ENCODE measurements around the gene NAALADL1. TPM values are rescaled to one million over a fixed set of nuclear protein-coding genes. Genes with fewer than 3 reads are reported as not detected.

Gene NAALADL1
- total and polyA plus RNA-seq, 9 of the 15 experiments (the other 6 are each of a cell fraction or from before 2014, with no cell fraction given): 0.06 to 0.72 (median 0.22) TPM; not detected in 4

GRCh38 chr11:65045728-65046127 lies 12.6 kb downstream of the NAALADL1 start:
- H4K20me1 ChIP-seq (replicated peaks; ENCODE audit: control insufficient read depth, insufficient read depth, low read length): no peaks in the 10 kb centered on the region; the same call in 1 of the 2 replicates
- no peak overlapping the region for H2AFZ ChIP-seq (ENCODE audit: low read depth, low read length)
- H3K27me3 ChIP-seq (ENCODE audit: control insufficient read depth in 2 of 2, insufficient read depth in 2 of 2, low read length in 2 of 2): no peaks in the 10 kb centered on the region
- no peak overlapping the region for H3K27ac ChIP-seq (ENCODE audit: extremely low read depth, low read depth, low read length)
- ChIA-PET CTCF (ENCODE audit: low intra/inter-chr PET ratio) (no interaction called here), POLR2A (interaction anchor here (0.6 to 1.2 kb wide), 3 partner anchors 17 to 454 kb away, joined by 3 to 4 read pairs (median 3); partner anchors contain the start of gene MALAT1)
- peaks cover 6 to 60% of the 10 kb centered on the region in 2 experiments; a peak in 4 of 5 replicates for H3K4me1 ChIP-seq (replicated peaks in 1 of 2; ENCODE audit: control insufficient read depth in 2 of 2, insufficient read depth in 2 of 2, low read length in 2 of 2)
- TF ChIP-seq CREB1 (IDR thresholded peaks at IDR 0.05): no peak
- 0 out of 2 replicates have a peak, but pooled peaks have one; percentile 18 for TF ChIP-seq CREB1 (CRISPR knock-in tag; IDR thresholded peaks at IDR 0.05)
- TF ChIP-seq GABPA (tag; conservative IDR thresholded peaks at IDR 0.05; ENCODE audit: low read depth): no peak
- TF ChIP-seq SREBF2 (CRISPR knock-in tag; IDR thresholded peaks at IDR 0.05): no peak
- 0 out of 2 replicates have a peak, but pooled peaks have one; percentile 45 for TF ChIP-seq RBFOX2 (IDR thresholded peaks at IDR 0.05; ENCODE audit: low read depth, low read length)
- no peak for TF ChIP-seq ZNF184 (CRISPR knock-in tag; IDR thresholded peaks at IDR 0.05)
- no peak for TF ChIP-seq SAFB2 (IDR thresholded peaks at IDR 0.05; ENCODE audit: borderline replicate concordance, low read depth, low read length, severe bottlenecking)
- no peak for ATAC-seq
- peak overlapping the region in 1 of 2 experiments; percentile 83; a peak in 2 of 4 replicates for H3K9ac ChIP-seq (ENCODE audit: insufficient read depth in 1 of 2, low read depth in 2 of 2, low read length in 2 of 2)
- no peak for FAIRE-seq
- H3K9me1 ChIP-seq (ENCODE audit: control insufficient read depth, insufficient read depth, low read length): no peaks in the 10 kb centered on the region
- no peaks in the 10 kb centered on the region for H3K9me3 ChIP-seq (replicated peaks; ENCODE audit: control insufficient read depth, insufficient read depth, low read depth, low read length)
- no peak for DNase-seq (ENCODE audit: extremely low read depth in 1 of 4, low spot score in 3 of 4)
- 86% methylated on average over 7 of the region's 7 CpGs for WGBS (ENCODE audit: insufficient coverage, low coverage, missing lambda C conversion rate)
- no peak overlapping the region for H3K4me2 ChIP-seq (ENCODE audit: insufficient read depth, low read length)
- BruUV-seq (replicated peaks): no TSS peak
- peaks cover 27% of the 10 kb centered on the region; the same call in 2 of the 3 replicates for H3K36me3 ChIP-seq (ENCODE audit: control insufficient read depth, insufficient read depth, low read length)
- peaks cover 24% of the 10 kb centered on the region for H3K79me2 ChIP-seq (ENCODE audit: control insufficient read depth, insufficient read depth, low read length)
- intact Hi-C loops (cut with micrococcal nuclease): no loop called here
- in situ Hi-C loops (cut with MboI): no loop called here
- H3K4me3 ChIP-seq: no peak overlapping the region

Measured in K562 (cell line).